HTR-8/SVneo (cell line): ENCODE results near the gene RGS6.

ENCODE experiments used
- DNase-seq: peaks from one replicate; pipeline ENCODE4 v3.0.0; 2011; ENCODE audit warnings: low spot score, mixed read lengths; ENCODE audit not compliant: insufficient read length
- FAIRE-seq: peaks from 2 replicates; lab custom pipeline; 2011; peaks lifted over from hg19 to GRCh38; lab: Jason Lieb, UNC

RGS6 gene

GRCh38 chr14:72420749-72421474 is 488.7 kb downstream of the RGS6 start:
- FAIRE-seq (peak; percentile 84), DNase-seq (peak; percentile 81)

GRCh38 chr14:72423957-72424356 is 491.7 kb downstream of the RGS6 start:
- no peak for FAIRE-seq
- DNase-seq: no peak

- FAIRE-seq: peak; percentile 23
- no peak for DNase-seq
These were observed 498.2 kb downstream of the RGS6 start for GRCh38 chr14:72430457-72430856.

GRCh38 chr14:72432748-72433147 is 500.5 kb downstream of the RGS6 start:
- DNase-seq (no peak), FAIRE-seq (no peak)

GRCh38 chr14:72433511-72433910 is 501.3 kb downstream of the RGS6 start:
- no peak for FAIRE-seq

GRCh38 chr14:72434856-72435255 is 502.6 kb downstream of the RGS6 start:
- no peak for FAIRE-seq

More at GRCh38 chr14:72433511-72433910, 501.3 kb downstream of the RGS6 start:
- DNase-seq: no peak

GRCh38 chr14:72439707-72440106 is 507.5 kb downstream of the RGS6 start:
- DNase-seq (no peak), FAIRE-seq (no peak)

More at GRCh38 chr14:72434856-72435255, 502.6 kb downstream of the RGS6 start:
- DNase-seq: no peak

- no peak for DNase-seq
- FAIRE-seq: peak; percentile 57
These were observed 511.0 kb downstream of the RGS6 start for GRCh38 chr14:72443256-72443655.

GRCh38 chr14:72443991-72444441 is 511.8 kb downstream of the RGS6 start:
- DNase-seq (no peak), FAIRE-seq (no peak)

- FAIRE-seq: peak; percentile 67
- DNase-seq: no peak
These were observed 512.5 kb downstream of the RGS6 start for GRCh38 chr14:72444701-72445100.

- peak; percentile 51 for FAIRE-seq
- DNase-seq: no peak
These were observed 516.0 kb downstream of the RGS6 start for GRCh38 chr14:72448212-72448611.

- peak; percentile 65 for FAIRE-seq
- no peak for DNase-seq
These were observed 518.3 kb downstream of the RGS6 start for GRCh38 chr14:72450473-72451044.

- DNase-seq (no peak), FAIRE-seq (no peak)
These were observed 519.1 kb downstream of the RGS6 start for GRCh38 chr14:72451054-72451972.

GRCh38 chr14:72452774-72453173 is 520.5 kb downstream of the RGS6 start:
- DNase-seq (no peak), FAIRE-seq (peak; percentile 13)

- FAIRE-seq: no peak
These were observed 522.3 kb downstream of the RGS6 start for GRCh38 chr14:72454388-72455160.

GRCh38 chr14:72457641-72458040 is 525.4 kb downstream of the RGS6 start:
- peak; percentile 86 for DNase-seq
- FAIRE-seq: peak; percentile 95

More at GRCh38 chr14:72454388-72455160, 522.3 kb downstream of the RGS6 start:
- no peak for DNase-seq

GRCh38 chr14:72462056-72462455 is 529.8 kb downstream of the RGS6 start:
- no peak for DNase-seq
- peak; percentile 20 for FAIRE-seq

- FAIRE-seq: peak; percentile 97
- peak; percentile 53 for DNase-seq
These were observed 531.1 kb downstream of the RGS6 start for GRCh38 chr14:72463291-72463866.

- DNase-seq (no peak), FAIRE-seq (no peak)
These were observed 532.0 kb downstream of the RGS6 start for GRCh38 chr14:72464226-72464625.
